ENCODE data around the gene ZSCAN10. TPM values are rescaled to one million over a fixed set of nuclear protein-coding genes. Genes with fewer than 3 reads are reported as not detected.
A peak's percentile ranks its signal among the peaks of the same experiment; 100 is the strongest.

The ZSCAN10 gene
- total RNA-seq, 1 experiment from 2014 or later, result not detected

GRCh38 chr16:3119286-3119685 is 20.2 kb upstream of the ZSCAN10 start:
- H3K9me3 ChIP-seq, result no peaks in the 10 kb centered on the region
- no peak for DNase-seq
- peaks cover 34% of the 10 kb centered on the region for H3K36me3 ChIP-seq
- no peaks in the 10 kb centered on the region for H3K27me3 ChIP-seq
- no peak overlapping the region for H3K4me3 ChIP-seq

- no peak overlapping the region for H3K4me3 ChIP-seq
- H3K9me3 ChIP-seq, result no peaks in the 10 kb centered on the region
- no peaks in the 10 kb centered on the region for H3K27me3 ChIP-seq
- H3K36me3 ChIP-seq, result peaks cover 34% of the 10 kb centered on the region
- DNase-seq, result no peak
Measured at GRCh38 chr16:3118846-3119245, 19.8 kb upstream of the ZSCAN10 start.

GRCh38 chr16:3118204-3118790 is 19.2 kb upstream of the ZSCAN10 start:
- Histone ChIP-seq H3K9me3 (no peaks in the 10 kb centered on the region), H3K4me3 (no peak overlapping the region), H3K36me3 (peaks cover 34% of the 10 kb centered on the region), H3K27me3 (no peaks in the 10 kb centered on the region)
- no peak for DNase-seq

- no peak for DNase-seq
- no peaks in the 10 kb centered on the region for H3K9me3 ChIP-seq
- no peaks in the 10 kb centered on the region for H3K27me3 ChIP-seq
- H3K4me3 ChIP-seq, result no peak overlapping the region
- H3K36me3 ChIP-seq, result peaks cover 34% of the 10 kb centered on the region
Measured at GRCh38 chr16:3115561-3115960, 16.5 kb upstream of the ZSCAN10 start.

- Histone ChIP-seq H3K27me3 (no peaks in the 10 kb centered on the region), H3K36me3 (peaks cover 32% of the 10 kb centered on the region), H3K9me3 (no peaks in the 10 kb centered on the region), H3K4me3 (no peak overlapping the region)
- no peak for DNase-seq
Measured at GRCh38 chr16:3115003-3115402, 15.9 kb upstream of the ZSCAN10 start.

GRCh38 chr16:3113765-3114479 is 14.8 kb upstream of the ZSCAN10 start:
- H3K4me3 ChIP-seq, result peak overlapping the region; percentile 85
- no peaks in the 10 kb centered on the region for H3K9me3 ChIP-seq
- no peaks in the 10 kb centered on the region for H3K27me3 ChIP-seq
- peaks cover 22% of the 10 kb centered on the region for H3K36me3 ChIP-seq
- peak; percentile 36 for DNase-seq

- no peaks in the 10 kb centered on the region for H3K9me3 ChIP-seq
- H3K4me3 ChIP-seq, result peak overlapping the region; percentile 85
- H3K27me3 ChIP-seq, result no peaks in the 10 kb centered on the region
- peaks cover 22% of the 10 kb centered on the region for H3K36me3 ChIP-seq
- no peak for DNase-seq
Measured at GRCh38 chr16:3112881-3113574, 13.9 kb upstream of the ZSCAN10 start.

- Histone ChIP-seq H3K4me3 (peak within 1 kb of the TSS; percentile 85), H3K36me3 (peaks cover 22% of the 10 kb centered on the region), H3K9me3 (no peaks in the 10 kb centered on the region), H3K27me3 (no peaks in the 10 kb centered on the region)
- DNase-seq, result peak; percentile 85
Measured at GRCh38 chr16:3112058-3112880, 13.2 kb upstream of the ZSCAN10 start, which contains the start of gene ZNF205. Gene ZNF205, plus strand, starts transcription at chr16:3112586. Its CDS starts 845 bp downstream, at chr16:3113431.

- peak; percentile 96 for DNase-seq
- Histone ChIP-seq H3K27me3 (no peaks in the 10 kb centered on the region), H3K4me3 (peak overlapping the region; percentile 69), H3K36me3 (no peaks in the 10 kb centered on the region), H3K9me3 (no peaks in the 10 kb centered on the region)
Measured at GRCh38 chr16:3106205-3106928, 7.3 kb upstream of the ZSCAN10 start.

- H3K36me3 ChIP-seq, result no peaks in the 10 kb centered on the region
- H3K27me3 ChIP-seq, result no peaks in the 10 kb centered on the region
- DNase-seq, result no peak
- H3K9me3 ChIP-seq, result no peaks in the 10 kb centered on the region
- no peak overlapping the region for H3K4me3 ChIP-seq
Measured at GRCh38 chr16:3101841-3102470, 2.9 kb upstream of the ZSCAN10 start.

- no peak overlapping the region; the same call in 1 of the 2 replicates for H3K4me3 ChIP-seq
- no peaks in the 10 kb centered on the region for H3K36me3 ChIP-seq
- H3K27me3 ChIP-seq, result no peaks in the 10 kb centered on the region
- no peak for DNase-seq
- no peaks in the 10 kb centered on the region for H3K9me3 ChIP-seq
Measured at GRCh38 chr16:3101018-3101840, 2.1 kb upstream of the ZSCAN10 start.

GRCh38 chr16:3099732-3100499 is 822 bp upstream of the ZSCAN10 start:
- Histone ChIP-seq H3K27me3 (no peaks in the 10 kb centered on the region), H3K9me3 (no peaks in the 10 kb centered on the region), H3K36me3 (no peaks in the 10 kb centered on the region), H3K4me3 (peak overlapping the region; percentile 11; the same call in 1 of the 2 replicates)
- peak; percentile 91 for DNase-seq

- H3K36me3 ChIP-seq, result no peaks in the 10 kb centered on the region
- no peak overlapping the region for H3K4me3 ChIP-seq
- no peak for DNase-seq
- no peaks in the 10 kb centered on the region for H3K27me3 ChIP-seq
- H3K9me3 ChIP-seq, result no peaks in the 10 kb centered on the region
Measured at GRCh38 chr16:3099395-3099731, 269 bp upstream of the ZSCAN10 start.

GRCh38 chr16:3097266-3097665 is 1.8 kb downstream of the ZSCAN10 start:
- Histone ChIP-seq H3K36me3 (no peaks in the 10 kb centered on the region), H3K4me3 (no peak overlapping the region), H3K27me3 (no peaks in the 10 kb centered on the region; the same call in 1 of the 2 replicates), H3K9me3 (no peaks in the 10 kb centered on the region)
- DNase-seq, result no peak

All from MG63 (cell line).